PC-3 (cell line): Measurements from ENCODE around the gene EPHB2. TPM values are rescaled to one million over a fixed set of nuclear protein-coding genes. Genes with fewer than 3 reads are reported as not detected.

Source experiments
- ATAC-seq: fragments of 200-7000 bp; cut with Tn5 transposase; 2 replicates; pipeline ENCODE4 v1.9.1; 2020; ENCODE audit warnings: mild to moderate bottlenecking, moderate library complexity
- BruUV-seq: library from RNA; stranded (reverse); fragments of 400-500 nt; replicated peaks from 2 replicates; lab custom pipeline; 2021; lab: Mats Ljungman, UMichigan
- CTCF ChIA-PET: fragments of 300-600 bp; sonication (Branson Sonifier 250); formaldehyde crosslinking; loops from one replicate; lab custom pipeline; 2022; ENCODE audit warnings: antibody characterized with exemption; lab: Charles Lee
- POLR2A ChIA-PET: fragments of 300-600 bp; sonication (Branson Sonifier 250); formaldehyde crosslinking; loops from one replicate; lab custom pipeline; 2022; ENCODE audit warnings: antibody characterized with exemption; ENCODE audit not compliant: unreplicated experiment; lab: Charles Lee
- DNase-seq: peaks from one replicate; pipeline ENCODE4 v3.0.0-alpha.2; 2015
- H2AFZ ChIP-seq: fragments of 300-600 bp; sonication (generic); 2 replicates; pipeline ENCODE4 v1.6.0; 2016; ENCODE audit warnings: antibody characterized with exemption, low read length
- H3F3A ChIP-seq: fragments of 300-600 bp; sonication (generic); one replicate; pipeline ENCODE4 v1.6.0; 2017; ENCODE audit warnings: antibody characterized with exemption, low read length, control low read depth, mild to moderate bottlenecking; ENCODE audit not compliant: unreplicated experiment
- H3K27ac ChIP-seq: fragments of 300-600 bp; sonication (generic); 2 replicates; pipeline ENCODE4 v1.5.1; 2016; ENCODE audit warnings: mild to moderate bottlenecking, low read length
- H3K27me3 ChIP-seq: fragments of 300-600 bp; sonication (generic); 2 replicates; pipeline ENCODE4 v1.6.1; 2016; ENCODE audit warnings: low read length, mixed read lengths
- H3K36me3 ChIP-seq: fragments of 300-600 bp; sonication (generic); 2 replicates; pipeline ENCODE4 v1.6.1; 2016; ENCODE audit warnings: low read depth, mixed run types, low read length, mixed read lengths
- H3K4me1 ChIP-seq: fragments of 300-600 bp; sonication (generic); 2 replicates; pipeline ENCODE4 v1.5.1; 2016; ENCODE audit warnings: low read length; ENCODE audit not compliant: insufficient read depth
- H3K4me2 ChIP-seq: fragments of 300-600 bp; sonication (generic); 2 replicates; pipeline ENCODE4 v1.6.0; 2016; ENCODE audit warnings: low read length
- H3K4me3 ChIP-seq: fragments of 300-600 bp; sonication (generic); 2 replicates; pipeline ENCODE4 v1.5.1; 2016; ENCODE audit warnings: mild to moderate bottlenecking, low read length, mixed read lengths
- H3K79me2 ChIP-seq: fragments of 300-600 bp; sonication (generic); 2 replicates; pipeline ENCODE4 v1.6.1; 2017; ENCODE audit warnings: low read length, mixed read lengths
- H3K9ac ChIP-seq: fragments of 300-600 bp; sonication (generic); 2 replicates; pipeline ENCODE4 v1.6.0; 2016; ENCODE audit warnings: mild to moderate bottlenecking, low read length
- H3K9me2 ChIP-seq: fragments of 300-600 bp; sonication (generic); replicated peaks from 2 replicates; pipeline ENCODE4 v1.6.1; 2016; ENCODE audit warnings: mixed run types, low read length, mixed read lengths
- H3K9me3 ChIP-seq: fragments of 300-600 bp; sonication (generic); 2 replicates; pipeline ENCODE4 v1.6.1; 2016; ENCODE audit warnings: low read length, mixed read lengths
- H4K20me1 ChIP-seq: fragments of 300-600 bp; sonication (generic); 2 replicates; pipeline ENCODE4 v1.6.1; 2016; ENCODE audit warnings: low read length, mixed read lengths
- CTCF ChIP-seq: fragments of 300-600 bp; sonication (generic); conservative IDR thresholded peaks from 2 replicates; pipeline ENCODE4 v1.5.1; 2017; ENCODE audit warnings: antibody characterized with exemption, low read depth, mild to moderate bottlenecking, low read length
- EZH2 ChIP-seq: fragments of 300-600 bp; sonication (generic); IDR thresholded peaks from one replicate; pipeline ENCODE4 v1.6.1; 2017; ENCODE audit warnings: antibody characterized with exemption, mild to moderate bottlenecking, low read length; ENCODE audit not compliant: unreplicated experiment
- EZH2phosphoT487 ChIP-seq: fragments of 300-600 bp; sonication (generic); IDR thresholded peaks from 2 replicates; pipeline ENCODE4 v1.6.1; 2018; ENCODE audit warnings: mild to moderate bottlenecking, antibody characterized with exemption, low read length, borderline replicate concordance
- intact Hi-C: fragments of 100-400 bp; cut with micrococcal nuclease; formaldehyde crosslinking; loops from 2 replicates; pipeline ENCODE4 v1.9.0; 2023
- total RNA-seq: library from RNA; depleted of rRNA; stranded (reverse); fragments of >200 nt; gene quantifications from 2 replicates; pipeline ENCODE4 v1.2.3, GENCODE V29; 2014

EPHB2 gene
- total RNA-seq, 1 experiment from 2014 or later: 23.2 TPM

GRCh38 chr1:22827666-22828483 is 117.2 kb downstream of the EPHB2 start:
- no peak for ATAC-seq
- H3K4me1 ChIP-seq: peaks cover 57% of the 10 kb centered on the region
- H3K27ac ChIP-seq: peak overlapping the region; percentile 77; the same call in 1 of the 2 replicates
- H3K9me2 ChIP-seq: no peaks in the 10 kb centered on the region
- no TSS peak for BruUV-seq
- H3K4me2 ChIP-seq: peak overlapping the region; percentile 81; the same call in 1 of the 2 replicates
- no peaks in the 10 kb centered on the region for H4K20me1 ChIP-seq
- H3K4me3 ChIP-seq: no peak overlapping the region
- no peaks in the 10 kb centered on the region for H3K9me3 ChIP-seq
- intact Hi-C loops: no loop called here
- H3F3A ChIP-seq: peaks cover 4% of the 10 kb centered on the region
- no peak for DNase-seq
- POLR2A ChIA-PET: no interaction called here
- H3K27me3 ChIP-seq: no peaks in the 10 kb centered on the region
- no peak overlapping the region for H3K9ac ChIP-seq
- no peaks in the 10 kb centered on the region for H3K79me2 ChIP-seq
- TF ChIP-seq EZH2phosphoT487 (no peak), CTCF (no peak), EZH2 (no peak)
- no peaks in the 10 kb centered on the region for H3K36me3 ChIP-seq
- CTCF ChIA-PET: no interaction called here
- no peak overlapping the region for H2AFZ ChIP-seq

GRCh38 chr1:22828484-22829308 is 118.1 kb downstream of the EPHB2 start:
- intact Hi-C loops: no loop called here
- TF ChIP-seq EZH2phosphoT487 (no peak), CTCF (no peak)
- Histone ChIP-seq H3K79me2 (no peaks in the 10 kb centered on the region), H3K9ac (no peak overlapping the region), H3K27me3 (no peaks in the 10 kb centered on the region), H3K36me3 (no peaks in the 10 kb centered on the region), H2AFZ (no peak overlapping the region), H3K4me2 (no peak overlapping the region), H3K9me3 (no peaks in the 10 kb centered on the region), H3K4me3 (no peak overlapping the region), H3F3A (peaks cover 4% of the 10 kb centered on the region), H4K20me1 (no peaks in the 10 kb centered on the region), H3K9me2 (no peaks in the 10 kb centered on the region), H3K27ac (no peak overlapping the region), H3K4me1 (peaks cover 65% of the 10 kb centered on the region)
- BruUV-seq: no TSS peak
- no peak for DNase-seq
- ChIA-PET POLR2A (no interaction called here), CTCF (no interaction called here)
- no peak for ATAC-seq
